ENCODE results near the gene LRRC4C. TPM values are rescaled to one million over a fixed set of nuclear protein-coding genes. Genes with fewer than 3 reads are reported as not detected.

LRRC4C gene
- total RNA-seq, 1 donor from 2014 or later: 2.7 TPM

DNA sequence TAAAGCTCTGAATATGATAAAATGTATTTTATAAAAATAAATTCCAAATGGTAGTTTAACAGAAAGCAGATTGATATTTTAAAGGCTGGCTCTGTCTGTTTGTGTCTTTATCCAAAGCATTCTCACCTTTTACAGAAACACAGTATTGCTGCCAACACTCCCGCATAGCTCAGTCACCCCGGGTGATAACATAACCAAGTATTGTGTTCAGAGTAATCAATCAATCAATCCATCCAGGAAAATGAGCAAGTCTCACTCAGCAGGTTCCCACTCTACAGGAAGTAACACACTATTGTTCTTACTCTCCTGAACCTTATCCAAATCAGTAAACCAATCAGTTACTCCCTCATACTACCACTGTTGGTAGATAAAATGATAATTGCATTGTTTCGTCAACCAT lies 203.4 kb downstream of the LRRC4C start:
- Histone ChIP-seq H3K9ac (no peak overlapping the region), H3K27ac (no peak overlapping the region), H3K9me3 (ENCODE audit: low read depth) (no peaks in the 10 kb centered on the region), H3K4me2 (no peak overlapping the region), H2AFZ (replicated peaks) (no peak overlapping the region), H3F3A (ENCODE audit: low read depth) (no peaks in the 10 kb centered on the region), H4K20me1 (ENCODE audit: low read depth) (no peaks in the 10 kb centered on the region), H3K36me3 (no peaks in the 10 kb centered on the region), H3K4me3 (no peak overlapping the region), H3K27me3 (no peaks in the 10 kb centered on the region), H3K79me2 (ENCODE audit: low read depth) (no peaks in the 10 kb centered on the region), H3K4me1 (no peaks in the 10 kb centered on the region)
- Mint-ChIP-seq H3K27ac (no peak overlapping the region), H3K9me3 (peaks cover 2% of the 10 kb centered on the region), H3K27me3 (ENCODE audit: insufficient read depth, low read depth) (no peaks in the 10 kb centered on the region), H3K4me3 (no peak overlapping the region), H3K4me1 (peaks cover 5% of the 10 kb centered on the region), H3K36me3 (no peaks in the 10 kb centered on the region)
- TF ChIP-seq, protein P1, sequence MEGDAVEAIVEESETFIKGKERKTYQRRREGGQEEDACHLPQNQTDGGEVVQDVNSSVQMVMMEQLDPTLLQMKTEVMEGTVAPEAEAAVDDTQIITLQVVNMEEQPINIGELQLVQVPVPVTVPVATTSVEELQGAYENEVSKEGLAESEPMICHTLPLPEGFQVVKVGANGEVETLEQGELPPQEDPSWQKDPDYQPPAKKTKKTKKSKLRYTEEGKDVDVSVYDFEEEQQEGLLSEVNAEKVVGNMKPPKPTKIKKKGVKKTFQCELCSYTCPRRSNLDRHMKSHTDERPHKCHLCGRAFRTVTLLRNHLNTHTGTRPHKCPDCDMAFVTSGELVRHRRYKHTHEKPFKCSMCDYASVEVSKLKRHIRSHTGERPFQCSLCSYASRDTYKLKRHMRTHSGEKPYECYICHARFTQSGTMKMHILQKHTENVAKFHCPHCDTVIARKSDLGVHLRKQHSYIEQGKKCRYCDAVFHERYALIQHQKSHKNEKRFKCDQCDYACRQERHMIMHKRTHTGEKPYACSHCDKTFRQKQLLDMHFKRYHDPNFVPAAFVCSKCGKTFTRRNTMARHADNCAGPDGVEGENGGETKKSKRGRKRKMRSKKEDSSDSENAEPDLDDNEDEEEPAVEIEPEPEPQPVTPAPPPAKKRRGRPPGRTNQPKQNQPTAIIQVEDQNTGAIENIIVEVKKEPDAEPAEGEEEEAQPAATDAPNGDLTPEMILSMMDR (IDR thresholded peaks at IDR 0.05): no peak
- no peak for TF ChIP-seq EZH2phosphoT487 (IDR thresholded peaks at IDR 0.05)
- no peak for TF ChIP-seq EZH2 (IDR thresholded peaks at IDR 0.05)
- DNase-seq (ENCODE audit: low spot score): no peak

- DNase-seq (ENCODE audit: low spot score): no peak
- H3K9me3 ChIP-seq (ENCODE audit: low read depth): no peaks in the 10 kb centered on the region
- H2AFZ ChIP-seq (replicated peaks): no peak overlapping the region
- no peak overlapping the region for H3K27ac ChIP-seq
- H3K36me3 ChIP-seq: no peaks in the 10 kb centered on the region
- no peaks in the 10 kb centered on the region for H3F3A ChIP-seq (ENCODE audit: low read depth)
- Mint-ChIP-seq H3K4me1 (peaks cover 5% of the 10 kb centered on the region), H3K9me3 (peaks cover 2% of the 10 kb centered on the region), H3K36me3 (no peaks in the 10 kb centered on the region), H3K4me3 (no peak overlapping the region), H3K27me3 (ENCODE audit: insufficient read depth, low read depth) (no peaks in the 10 kb centered on the region), H3K27ac (no peak overlapping the region)
- no peak overlapping the region for H3K4me3 ChIP-seq
- no peaks in the 10 kb centered on the region for H3K79me2 ChIP-seq (ENCODE audit: low read depth)
- TF ChIP-seq, protein P1 (IDR thresholded peaks at IDR 0.05): no peak
- TF ChIP-seq EZH2phosphoT487 (IDR thresholded peaks at IDR 0.05) (no peak), EZH2 (IDR thresholded peaks at IDR 0.05) (no peak)
- H3K4me2 ChIP-seq: no peak overlapping the region
- H4K20me1 ChIP-seq (ENCODE audit: low read depth): no peaks in the 10 kb centered on the region
- H3K4me1 ChIP-seq: no peaks in the 10 kb centered on the region
- no peaks in the 10 kb centered on the region for H3K27me3 ChIP-seq
- no peak overlapping the region for H3K9ac ChIP-seq
These were observed 204.5 kb downstream of the LRRC4C start for GRCh38 chr11:41254966-41255365.

DNA sequence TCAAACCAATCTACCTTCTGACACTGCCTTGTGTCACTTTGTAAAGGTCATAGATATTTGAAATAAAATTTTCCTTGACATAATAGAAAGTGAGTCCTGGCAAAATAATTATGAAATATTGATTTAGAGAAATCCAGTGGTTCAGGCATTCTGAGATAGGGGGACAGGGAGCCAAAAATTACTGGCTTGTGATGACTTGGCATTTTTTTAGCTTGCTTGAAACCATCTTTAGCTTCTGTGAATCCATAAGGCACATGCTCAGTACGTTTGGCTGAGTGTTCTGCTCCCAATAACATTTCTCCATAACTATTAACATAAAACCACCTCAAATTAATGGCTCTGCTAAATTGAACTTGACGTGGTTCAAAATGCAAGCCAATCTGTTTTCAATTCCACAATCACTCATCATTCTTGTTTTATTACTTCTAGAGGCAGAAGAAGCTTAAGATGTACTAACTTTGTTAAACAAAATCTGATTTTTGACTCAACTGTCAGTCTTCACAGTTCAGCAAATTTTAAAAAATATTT lies 209.0 kb downstream of the LRRC4C start:
- TF ChIP-seq EZH2 (IDR thresholded peaks at IDR 0.05): no peak
- TF ChIP-seq EZH2phosphoT487 (IDR thresholded peaks at IDR 0.05): no peak
- TF ChIP-seq, protein P1 (IDR thresholded peaks at IDR 0.05): no peak
- no peaks in the 10 kb centered on the region for H3K9me3 ChIP-seq (ENCODE audit: low read depth)
- H3K27ac ChIP-seq: no peak overlapping the region
- H3K27me3 Mint-ChIP-seq (ENCODE audit: insufficient read depth, low read depth): no peaks in the 10 kb centered on the region
- H3K4me3 Mint-ChIP-seq: no peak overlapping the region
- H3K4me3 ChIP-seq: no peak overlapping the region
- H3K9ac ChIP-seq: no peak overlapping the region
- no peak overlapping the region for H3K27ac Mint-ChIP-seq
- H2AFZ ChIP-seq (replicated peaks): no peak overlapping the region
- H3K27me3 ChIP-seq: no peaks in the 10 kb centered on the region
- DNase-seq (ENCODE audit: low spot score): no peak
- peaks cover 2% of the 10 kb centered on the region for H3K9me3 Mint-ChIP-seq
- no peak overlapping the region for H3K4me2 ChIP-seq
- H3K36me3 Mint-ChIP-seq: peaks cover 4% of the 10 kb centered on the region
- no peaks in the 10 kb centered on the region for H3K36me3 ChIP-seq
- H3K79me2 ChIP-seq (ENCODE audit: low read depth): no peaks in the 10 kb centered on the region
- no peaks in the 10 kb centered on the region for H3K4me1 Mint-ChIP-seq
- no peaks in the 10 kb centered on the region for H4K20me1 ChIP-seq (ENCODE audit: low read depth)
- H3K4me1 ChIP-seq: no peaks in the 10 kb centered on the region
- H3F3A ChIP-seq (ENCODE audit: low read depth): no peaks in the 10 kb centered on the region
